HepG2 (cell line): ENCODE results near the gene CEP131.

Experiments
- CREB1 ChIP-seq, 2 experiments: fragments of 450-650 bp in 1 of 2; IDR thresholded peaks; 2 replicates each; pipeline ENCODE4 v1.6.1; 2016 to 2017; ENCODE audit warnings: control low read depth in 1 of 2, mild to moderate bottlenecking in 1 of 2, missing compliant biosample characterization in 1 of 2, missing genetic modification characterization in 1 of 2
- EP300 ChIP-seq, 3 experiments: sonication (generic) in 1 of 3; formaldehyde crosslinking in 1 of 3; IDR thresholded peaks; 2 replicates each; pipeline versions ENCODE4 v1.5.1 to v1.6.1; 2011 to 2020; ENCODE audit warnings: low read depth in 2 of 3, low read length in 2 of 3, borderline replicate concordance in 1 of 3, improper control_type of control experiment in 1 of 3, mild to moderate bottlenecking in 1 of 3, missing genetic modification reagents in 1 of 3, moderate library complexity in 1 of 3
- EZH2 ChIP-seq: conservative IDR thresholded peaks from 2 replicates; pipeline ENCODE4 v1.6.1; 2012; ENCODE audit warnings: mild to moderate bottlenecking, low read depth, low read length, moderate library complexity
- FIP1L1 ChIP-seq: fragments of 200-400 bp; formaldehyde crosslinking; IDR thresholded peaks from 2 replicates; pipeline ENCODE4 v1.6.1; 2018; ENCODE audit warnings: low read depth, mild to moderate bottlenecking, low read length, moderate library complexity, borderline replicate concordance; ENCODE audit not compliant: insufficient read depth
- MAZ ChIP-seq, 2 experiments: sonication (generic) in 1 of 2; formaldehyde crosslinking in 1 of 2; IDR thresholded peaks; 2 replicates each; pipeline versions ENCODE4 v1.5.0 to v1.6.1; 2012 to 2020; ENCODE audit warnings: low read depth in 2 of 2, mild to moderate bottlenecking in 2 of 2, borderline replicate concordance in 1 of 2, improper control_type of control experiment in 1 of 2, low read length in 1 of 2, missing genetic modification reagents in 1 of 2, moderate library complexity in 1 of 2
- NFATC3 ChIP-seq: sonication (generic); formaldehyde crosslinking; IDR thresholded peaks from 2 replicates; pipeline ENCODE4 v1.5.1; 2020; ENCODE audit warnings: mild to moderate bottlenecking, missing genetic modification reagents
- PHF20 ChIP-seq: sonication (generic); formaldehyde crosslinking; IDR thresholded peaks from 2 replicates; pipeline ENCODE4 v1.5.0; 2020; ENCODE audit warnings: mild to moderate bottlenecking, missing genetic modification reagents
- SALL2 ChIP-seq: sonication (generic); formaldehyde crosslinking; IDR thresholded peaks from 2 replicates; pipeline ENCODE4 v1.8.1; 2023; ENCODE audit warnings: mild to moderate bottlenecking, missing genetic modification reagents, inconsistent platforms
- STAG1 ChIP-seq: sonication (generic); formaldehyde crosslinking; IDR thresholded peaks from 2 replicates; pipeline ENCODE4 v1.4.0; 2020; ENCODE audit warnings: missing genetic modification reagents
- TCF7 ChIP-seq: sonication (generic); IDR thresholded peaks from 2 replicates; pipeline ENCODE4 v1.6.1; 2016; ENCODE audit warnings: antibody characterized with exemption, low read depth
- ZBTB1 ChIP-seq: sonication (generic); formaldehyde crosslinking; IDR thresholded peaks from 2 replicates; pipeline ENCODE4 v1.4.0; 2020; ENCODE audit warnings: missing genetic modification reagents, borderline replicate concordance
- ZNF33B ChIP-seq: sonication (generic); formaldehyde crosslinking; IDR thresholded peaks from 2 replicates; pipeline ENCODE4 v1.5.1; 2020; ENCODE audit warnings: mild to moderate bottlenecking, missing genetic modification reagents
- ZNF441 ChIP-seq: sonication (generic); formaldehyde crosslinking; IDR thresholded peaks from 2 replicates; pipeline ENCODE4 v1.7.0; 2021; ENCODE audit warnings: missing genetic modification reagents, borderline replicate concordance
- TF ChIP-seq, protein P1 (sequence below): sonication (generic); formaldehyde crosslinking; IDR thresholded peaks from 2 replicates; pipeline ENCODE4 v1.5.0; 2020; ENCODE audit warnings: mild to moderate bottlenecking, missing genetic modification reagents, moderate library complexity

DNA sequence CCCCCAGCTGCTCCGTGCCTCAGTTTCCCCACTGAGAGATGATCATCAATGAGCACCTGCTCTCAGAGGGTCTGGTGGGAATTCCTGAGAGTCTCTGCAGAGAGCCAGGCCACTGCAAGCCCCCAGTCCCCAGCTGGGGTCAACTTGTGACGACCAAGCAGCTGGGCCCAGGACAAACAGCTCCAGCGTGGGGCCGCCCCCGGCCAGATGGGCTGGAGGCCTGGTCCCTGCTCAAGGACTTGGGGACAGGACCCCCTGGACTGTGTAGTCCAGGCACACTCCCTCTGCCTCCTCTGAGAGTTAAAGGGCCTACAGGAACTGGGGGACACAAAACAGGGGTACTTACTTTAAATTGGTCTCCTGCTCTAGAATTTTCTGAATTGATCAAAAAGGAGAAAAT, 40.2 kb downstream of the CEP131 start:
- TF ChIP-seq TCF7 (no peak), CREB1 (IDR thresholded peaks at IDR 0.05) (no peak), CREB1 (CRISPR knock-in tag; IDR thresholded peaks at IDR 0.05) (no peak), ZNF441 (CRISPR knock-in tag) (no peak), ZNF33B (CRISPR knock-in tag) (no peak), MAZ (IDR thresholded peaks at IDR 0.05; ENCODE audit: borderline replicate concordance, low read depth, low read length) (no peak), MAZ (CRISPR knock-in tag; IDR thresholded peaks at IDR 0.05; ENCODE audit: low read depth) (no peak), STAG1 (CRISPR knock-in tag) (no peak), ZBTB1 (CRISPR knock-in tag) (no peak), SALL2 (CRISPR knock-in tag) (no peak), EZH2 (no peak), PHF20 (CRISPR knock-in tag) (no peak), EP300 (IDR thresholded peaks at IDR 0.05; ENCODE audit: low read depth in 2 of 2, low read length in 2 of 2) (no peak), EP300 (CRISPR knock-in tag; IDR thresholded peaks at IDR 0.05; ENCODE audit: borderline replicate concordance) (no peak), NFATC3 (CRISPR knock-in tag) (no peak), FIP1L1 (no peak)
- TF ChIP-seq, protein P1, sequence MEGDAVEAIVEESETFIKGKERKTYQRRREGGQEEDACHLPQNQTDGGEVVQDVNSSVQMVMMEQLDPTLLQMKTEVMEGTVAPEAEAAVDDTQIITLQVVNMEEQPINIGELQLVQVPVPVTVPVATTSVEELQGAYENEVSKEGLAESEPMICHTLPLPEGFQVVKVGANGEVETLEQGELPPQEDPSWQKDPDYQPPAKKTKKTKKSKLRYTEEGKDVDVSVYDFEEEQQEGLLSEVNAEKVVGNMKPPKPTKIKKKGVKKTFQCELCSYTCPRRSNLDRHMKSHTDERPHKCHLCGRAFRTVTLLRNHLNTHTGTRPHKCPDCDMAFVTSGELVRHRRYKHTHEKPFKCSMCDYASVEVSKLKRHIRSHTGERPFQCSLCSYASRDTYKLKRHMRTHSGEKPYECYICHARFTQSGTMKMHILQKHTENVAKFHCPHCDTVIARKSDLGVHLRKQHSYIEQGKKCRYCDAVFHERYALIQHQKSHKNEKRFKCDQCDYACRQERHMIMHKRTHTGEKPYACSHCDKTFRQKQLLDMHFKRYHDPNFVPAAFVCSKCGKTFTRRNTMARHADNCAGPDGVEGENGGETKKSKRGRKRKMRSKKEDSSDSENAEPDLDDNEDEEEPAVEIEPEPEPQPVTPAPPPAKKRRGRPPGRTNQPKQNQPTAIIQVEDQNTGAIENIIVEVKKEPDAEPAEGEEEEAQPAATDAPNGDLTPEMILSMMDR (CRISPR knock-in tag) = no peak
